PFSK-1 (cell line): ENCODE results near the gene OAT.

Experiments
- POLR2AphosphoS5 ChIP-seq: IDR thresholded peaks from 2 replicates; pipeline ENCODE4 v1.6.1; 2012; ENCODE audit warnings: low read depth, mild to moderate bottlenecking, control low read depth, low read length, moderate library complexity
- SIN3A ChIP-seq: IDR thresholded peaks from 2 replicates; pipeline ENCODE4 v1.6.1; 2012; ENCODE audit warnings: mild to moderate bottlenecking, low read length, moderate library complexity, borderline replicate concordance; ENCODE audit not compliant: insufficient read depth
- TF ChIP-seq, protein P1 (sequence below), 2 experiments: IDR thresholded peaks; 2 replicates each; pipeline versions ENCODE4 v1.6.1 to v1.8.0; 2011 to 2012; ENCODE audit warnings: low read depth in 2 of 2, low read length in 2 of 2, control low read depth in 1 of 2, inconsistent platforms in 1 of 2, mild to moderate bottlenecking in 1 of 2, moderate library complexity in 1 of 2; ENCODE audit not compliant: insufficient read depth in 1 of 2

DNA sequence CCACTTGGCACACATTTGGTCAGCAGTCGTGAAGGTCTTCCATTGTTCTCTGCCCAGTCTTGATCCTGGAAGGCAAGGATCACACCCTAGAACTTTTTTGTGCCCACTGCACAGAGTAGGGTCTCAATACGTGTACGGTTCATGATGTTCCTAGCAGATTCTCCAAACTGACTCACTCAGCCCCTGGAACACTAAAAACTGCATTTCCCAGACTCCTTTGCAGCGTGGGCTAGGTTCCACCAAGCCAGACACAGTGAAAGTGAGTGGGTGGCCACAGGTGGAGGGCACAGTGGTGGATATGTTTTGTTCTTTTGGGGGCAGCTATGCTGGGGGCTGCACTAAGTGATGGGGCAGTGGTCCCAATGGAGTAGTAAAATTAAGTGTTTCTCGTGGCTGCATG is 41.4 kb upstream of the OAT start:
- TF ChIP-seq, protein P1, sequence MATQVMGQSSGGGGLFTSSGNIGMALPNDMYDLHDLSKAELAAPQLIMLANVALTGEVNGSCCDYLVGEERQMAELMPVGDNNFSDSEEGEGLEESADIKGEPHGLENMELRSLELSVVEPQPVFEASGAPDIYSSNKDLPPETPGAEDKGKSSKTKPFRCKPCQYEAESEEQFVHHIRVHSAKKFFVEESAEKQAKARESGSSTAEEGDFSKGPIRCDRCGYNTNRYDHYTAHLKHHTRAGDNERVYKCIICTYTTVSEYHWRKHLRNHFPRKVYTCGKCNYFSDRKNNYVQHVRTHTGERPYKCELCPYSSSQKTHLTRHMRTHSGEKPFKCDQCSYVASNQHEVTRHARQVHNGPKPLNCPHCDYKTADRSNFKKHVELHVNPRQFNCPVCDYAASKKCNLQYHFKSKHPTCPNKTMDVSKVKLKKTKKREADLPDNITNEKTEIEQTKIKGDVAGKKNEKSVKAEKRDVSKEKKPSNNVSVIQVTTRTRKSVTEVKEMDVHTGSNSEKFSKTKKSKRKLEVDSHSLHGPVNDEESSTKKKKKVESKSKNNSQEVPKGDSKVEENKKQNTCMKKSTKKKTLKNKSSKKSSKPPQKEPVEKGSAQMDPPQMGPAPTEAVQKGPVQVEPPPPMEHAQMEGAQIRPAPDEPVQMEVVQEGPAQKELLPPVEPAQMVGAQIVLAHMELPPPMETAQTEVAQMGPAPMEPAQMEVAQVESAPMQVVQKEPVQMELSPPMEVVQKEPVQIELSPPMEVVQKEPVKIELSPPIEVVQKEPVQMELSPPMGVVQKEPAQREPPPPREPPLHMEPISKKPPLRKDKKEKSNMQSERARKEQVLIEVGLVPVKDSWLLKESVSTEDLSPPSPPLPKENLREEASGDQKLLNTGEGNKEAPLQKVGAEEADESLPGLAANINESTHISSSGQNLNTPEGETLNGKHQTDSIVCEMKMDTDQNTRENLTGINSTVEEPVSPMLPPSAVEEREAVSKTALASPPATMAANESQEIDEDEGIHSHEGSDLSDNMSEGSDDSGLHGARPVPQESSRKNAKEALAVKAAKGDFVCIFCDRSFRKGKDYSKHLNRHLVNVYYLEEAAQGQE (IDR thresholded peaks at IDR 0.05; ENCODE audit: insufficient read depth in 1 of 2, low read depth in 2 of 2, low read length in 2 of 2), result no peak
- no peak for TF ChIP-seq POLR2AphosphoS5
- no peak for TF ChIP-seq SIN3A
